ENCODE data around the gene KRT40. TPM values are rescaled to one million over a fixed set of nuclear protein-coding genes. Genes with fewer than 3 reads are reported as not detected.

Gene KRT40
- total RNA-seq, 1 donor from 2014 or later: not detected

DNA sequence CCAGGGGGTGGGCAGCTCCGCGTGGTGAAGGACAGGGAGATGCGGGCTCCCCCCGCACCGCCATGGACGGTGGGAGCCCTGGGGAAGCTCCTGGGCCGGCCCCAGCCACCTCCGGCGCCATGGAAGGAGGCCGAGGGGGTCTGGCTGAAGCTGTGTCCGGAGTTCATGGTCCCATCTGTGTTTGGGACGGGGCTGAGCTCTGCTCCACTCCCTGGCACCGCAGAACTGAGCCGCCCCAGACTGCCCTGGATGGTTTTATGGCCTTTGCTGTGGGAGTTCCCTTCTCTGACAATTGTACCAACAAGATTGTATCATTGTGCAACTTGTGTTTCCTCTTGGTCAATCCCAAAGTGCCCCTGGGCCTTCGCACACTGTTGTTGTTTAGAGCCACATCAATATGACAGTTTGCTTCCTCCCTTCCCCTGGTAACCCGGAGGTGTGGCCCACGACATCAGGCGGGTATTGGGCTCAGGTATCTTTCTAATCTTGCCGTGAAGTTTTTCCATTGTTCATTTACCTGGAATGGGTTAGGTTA lies 47.6 kb downstream of the KRT40 start:
- intact Hi-C loops (cut with micrococcal nuclease): no loop called here
- no peaks in the 10 kb centered on the region for H3K9me3 Mint-ChIP-seq
- no peak overlapping the region for H3K27ac Mint-ChIP-seq
- no peaks in the 10 kb centered on the region for H3K4me1 Mint-ChIP-seq
- ATAC-seq (ENCODE audit: low read depth) (no peak), DNase-seq (no peak)
- peaks cover 36% of the 10 kb centered on the region for H3K27me3 Mint-ChIP-seq
- POLR2A ChIA-PET: no interaction called here
- CTCF ChIA-PET: no interaction called here
- TF ChIP-seq, protein P1, sequence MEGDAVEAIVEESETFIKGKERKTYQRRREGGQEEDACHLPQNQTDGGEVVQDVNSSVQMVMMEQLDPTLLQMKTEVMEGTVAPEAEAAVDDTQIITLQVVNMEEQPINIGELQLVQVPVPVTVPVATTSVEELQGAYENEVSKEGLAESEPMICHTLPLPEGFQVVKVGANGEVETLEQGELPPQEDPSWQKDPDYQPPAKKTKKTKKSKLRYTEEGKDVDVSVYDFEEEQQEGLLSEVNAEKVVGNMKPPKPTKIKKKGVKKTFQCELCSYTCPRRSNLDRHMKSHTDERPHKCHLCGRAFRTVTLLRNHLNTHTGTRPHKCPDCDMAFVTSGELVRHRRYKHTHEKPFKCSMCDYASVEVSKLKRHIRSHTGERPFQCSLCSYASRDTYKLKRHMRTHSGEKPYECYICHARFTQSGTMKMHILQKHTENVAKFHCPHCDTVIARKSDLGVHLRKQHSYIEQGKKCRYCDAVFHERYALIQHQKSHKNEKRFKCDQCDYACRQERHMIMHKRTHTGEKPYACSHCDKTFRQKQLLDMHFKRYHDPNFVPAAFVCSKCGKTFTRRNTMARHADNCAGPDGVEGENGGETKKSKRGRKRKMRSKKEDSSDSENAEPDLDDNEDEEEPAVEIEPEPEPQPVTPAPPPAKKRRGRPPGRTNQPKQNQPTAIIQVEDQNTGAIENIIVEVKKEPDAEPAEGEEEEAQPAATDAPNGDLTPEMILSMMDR (IDR thresholded peaks at IDR 0.05): no peak
- no peak overlapping the region for H3K4me3 Mint-ChIP-seq
- no peaks in the 10 kb centered on the region for H3K36me3 Mint-ChIP-seq (ENCODE audit: low read depth)

DNA sequence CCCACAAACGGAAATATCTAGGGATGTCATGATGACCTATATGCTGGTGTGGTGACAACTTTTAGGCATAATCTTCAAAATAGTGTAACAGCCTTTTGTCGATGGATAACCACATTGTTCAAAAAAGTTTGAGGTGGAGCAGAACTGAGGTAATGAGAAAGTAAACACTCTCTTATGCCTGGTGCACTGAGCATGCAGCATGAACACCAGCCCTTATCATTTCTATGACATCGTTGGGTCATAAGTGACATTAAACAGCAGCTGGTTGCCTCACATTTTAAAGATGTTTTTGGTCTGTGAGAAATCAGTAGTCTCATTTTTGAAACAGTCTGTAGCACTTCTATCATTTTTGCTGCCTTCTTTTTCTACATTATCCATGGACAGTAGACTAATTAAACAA lies 48.5 kb downstream of the KRT40 start:
- CTCF ChIA-PET: no interaction called here
- intact Hi-C loops (cut with micrococcal nuclease): no loop called here
- no peaks in the 10 kb centered on the region for H3K9me3 Mint-ChIP-seq
- H3K27me3 Mint-ChIP-seq: peaks cover 34% of the 10 kb centered on the region
- POLR2A ChIA-PET: no interaction called here
- H3K4me1 Mint-ChIP-seq: no peaks in the 10 kb centered on the region
- ATAC-seq (ENCODE audit: low read depth): no peak
- no peaks in the 10 kb centered on the region for H3K36me3 Mint-ChIP-seq (ENCODE audit: low read depth)
- H3K4me3 Mint-ChIP-seq: no peak overlapping the region
- no peak overlapping the region for H3K27ac Mint-ChIP-seq
- no peak for DNase-seq
- TF ChIP-seq, protein P1 (IDR thresholded peaks at IDR 0.05): no peak

DNA sequence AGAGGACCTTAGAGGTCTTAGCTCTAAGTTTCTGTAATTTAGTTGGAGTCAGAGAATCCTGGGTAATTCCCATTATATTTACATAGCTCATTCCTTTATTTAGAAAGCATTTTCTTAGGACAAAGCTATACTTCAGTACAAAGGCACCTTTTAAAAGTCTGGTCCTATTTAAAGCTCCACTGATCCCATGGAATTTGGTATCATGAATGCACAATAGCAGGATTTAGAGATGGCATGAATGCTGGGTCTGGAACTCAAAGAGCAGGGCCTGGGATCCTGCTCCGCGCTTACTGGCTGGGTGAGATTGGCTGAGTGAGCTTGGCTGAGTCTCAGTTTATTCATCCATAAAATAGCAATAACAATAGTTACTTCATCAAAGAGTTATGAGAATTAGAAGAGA lies 51.5 kb downstream of the KRT40 start:
- TF ChIP-seq, protein P1 (IDR thresholded peaks at IDR 0.05): no peak
- ATAC-seq (ENCODE audit: low read depth) (no peak), DNase-seq (no peak)
- Mint-ChIP-seq H3K36me3 (ENCODE audit: low read depth) (no peaks in the 10 kb centered on the region), H3K4me1 (no peaks in the 10 kb centered on the region), H3K9me3 (no peaks in the 10 kb centered on the region), H3K27ac (no peak overlapping the region), H3K27me3 (peaks cover 40% of the 10 kb centered on the region), H3K4me3 (no peak overlapping the region)
- ChIA-PET CTCF (interaction anchor here (0.9 to 1.3 kb wide), 2 partner anchors 390 to 730 kb away, joined by 3 read pairs; no protein-coding TSS in a partner anchor), POLR2A (no interaction called here)
- intact Hi-C loops (cut with micrococcal nuclease): no loop called here

DNA sequence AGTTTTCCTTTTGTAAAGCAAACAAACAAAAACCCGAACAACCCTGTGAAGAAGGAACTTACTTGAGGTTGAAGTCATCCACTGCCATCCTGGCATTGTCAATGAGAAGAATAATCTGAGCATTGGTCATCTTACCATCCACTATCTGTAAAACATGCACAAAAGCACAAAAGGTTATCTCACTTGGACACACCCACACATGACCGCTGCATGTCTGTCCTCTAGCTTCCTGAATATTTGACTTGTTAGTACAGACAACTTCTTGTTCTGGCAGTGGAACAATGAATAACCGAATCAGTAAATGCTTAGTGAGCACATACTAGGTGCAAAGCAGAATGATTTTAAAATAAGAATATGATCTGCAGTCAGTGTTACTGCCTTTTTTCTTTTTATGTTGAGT lies 52.8 kb downstream of the KRT40 start:
- ATAC-seq (ENCODE audit: low read depth): no peak
- DNase-seq: no peak
- Mint-ChIP-seq H3K27me3 (peaks cover 42% of the 10 kb centered on the region), H3K4me3 (no peak overlapping the region), H3K27ac (no peak overlapping the region), H3K36me3 (ENCODE audit: low read depth) (no peaks in the 10 kb centered on the region), H3K9me3 (no peaks in the 10 kb centered on the region), H3K4me1 (no peaks in the 10 kb centered on the region)
- POLR2A ChIA-PET: no interaction called here
- TF ChIP-seq, protein P1 (IDR thresholded peaks at IDR 0.05): no peak
- CTCF ChIA-PET: no interaction called here
- intact Hi-C loops (cut with micrococcal nuclease): no loop called here

Other genes starting within 250 kb of the KRT40 start
- gene KRT25, start 229.0 kb downstream of the KRT40 start, total RNA-seq: not detected in 2 replicates
- not detected in 2 replicates for gene KRT26, start 212.1 kb downstream of the KRT40 start, total RNA-seq
- gene KRT27, start 201.8 kb downstream of the KRT40 start, total RNA-seq: not detected in 2 replicates
- not detected in 2 replicates for gene KRT28, start 184.4 kb downstream of the KRT40 start, total RNA-seq
- 40.7 and 46.7 TPM in 2 replicates for gene KRT10, start 161.7 kb downstream of the KRT40 start, total RNA-seq
- not detected in 2 replicates for gene KRT12, start 117.1 kb downstream of the KRT40 start, total RNA-seq
- not detected in 2 replicates for gene KRT20, start 99.1 kb downstream of the KRT40 start, total RNA-seq
- not detected in 2 replicates for gene KRT23, start 46.7 kb downstream of the KRT40 start, total RNA-seq
- not detected in 2 replicates for gene KRT39, start 17.4 kb downstream of the KRT40 start, total RNA-seq
- gene KRTAP3-3, start 9.8 kb upstream of the KRT40 start, total RNA-seq: not detected in 2 replicates
- gene KRTAP3-2, start 15.6 kb upstream of the KRT40 start, total RNA-seq: not detected in 2 replicates
- gene KRTAP3-1, start 24.8 kb upstream of the KRT40 start, total RNA-seq: not detected in 2 replicates
- gene KRTAP1-5, start 42.9 kb upstream of the KRT40 start, total RNA-seq: not detected in 2 replicates
- not detected in 2 replicates for gene KRTAP1-4, start 45.9 kb upstream of the KRT40 start, total RNA-seq
- gene KRTAP1-3, start 50.5 kb upstream of the KRT40 start, total RNA-seq: not detected in 2 replicates
- gene KRTAP1-1, start 57.1 kb upstream of the KRT40 start, total RNA-seq: not detected in 2 replicates
- gene KRTAP2-1, start 63.0 kb upstream of the KRT40 start, total RNA-seq: not detected in 2 replicates
- not detected in 2 replicates for gene KRTAP2-2, start 70.9 kb upstream of the KRT40 start, total RNA-seq
- gene KRTAP2-3, start 75.8 kb upstream of the KRT40 start, total RNA-seq: not detected in 2 replicates
- not detected in 2 replicates for gene KRTAP2-4, start 81.6 kb upstream of the KRT40 start, total RNA-seq
- gene KRTAP4-7, start 99.8 kb upstream of the KRT40 start, total RNA-seq: not detected in 2 replicates
- gene KRTAP4-8, start 113.8 kb upstream of the KRT40 start, total RNA-seq: not detected in 2 replicates
- not detected in 2 replicates for gene KRTAP4-16, start 117.9 kb upstream of the KRT40 start, total RNA-seq
- gene KRTAP4-9, start 121.1 kb upstream of the KRT40 start, total RNA-seq: not detected in 2 replicates
- not detected in 2 replicates for gene KRTAP4-11, start 134.0 kb upstream of the KRT40 start, total RNA-seq
- gene KRTAP4-12, start 139.9 kb upstream of the KRT40 start, total RNA-seq: not detected in 2 replicates
- gene KRTAP4-6, start 156.2 kb upstream of the KRT40 start, total RNA-seq: not detected in 2 replicates
- not detected in 2 replicates for gene KRTAP4-5, start 165.5 kb upstream of the KRT40 start, total RNA-seq
- gene KRTAP4-4, start 176.4 kb upstream of the KRT40 start, total RNA-seq: not detected in 2 replicates
- not detected in 2 replicates for gene KRTAP4-3, start 183.9 kb upstream of the KRT40 start, total RNA-seq
- not detected in 2 replicates for gene KRTAP4-2, start 193.9 kb upstream of the KRT40 start, total RNA-seq
- gene KRTAP4-1, start 200.6 kb upstream of the KRT40 start, total RNA-seq: not detected in 2 replicates
- gene KRTAP9-1, start 205.6 kb upstream of the KRT40 start, total RNA-seq: not detected in 2 replicates
- gene KRTAP9-2, start 242.3 kb upstream of the KRT40 start, total RNA-seq: not detected in 2 replicates
- gene KRTAP9-3, start 248.1 kb upstream of the KRT40 start, total RNA-seq: not detected in 2 replicates